Body of pancreas (tissue), 4 donors: ENCODE data around the gene PDGFD.

Experiments used
- CTCF ChIP-seq, 7 experiments: fragments of 450-650 bp in 4 of 7; fragments of 200-600 bp in 3 of 7; sonication (generic) in 3 of 7; IDR thresholded peaks; one replicate each; pipeline ENCODE4 v1.5.1; 2016 to 2019; ENCODE audit warnings: antibody characterized with exemption in 7 of 7
- POLR2A ChIP-seq, 3 donors: fragments of 450-650 bp; IDR thresholded peaks; one replicate each; pipeline ENCODE4 v1.6.1; 2016; ENCODE audit warnings: antibody characterized with exemption in 3 of 3, mild to moderate bottlenecking in 2 of 3

- TF ChIP-seq CTCF (IDR thresholded peaks at IDR 0.05) (no peak), POLR2A (IDR thresholded peaks at IDR 0.05) (no peak)
These were observed 240.5 kb downstream of the PDGFD start for GRCh38 chr11:103923451-103923931.
